HFF-Myc (cell line): ENCODE results near the gene APOC1.

Experiments
- DNase-seq: peaks from one replicate; pipeline ENCODE4 v3.0.0-alpha.2; 2011; ENCODE audit warnings: low read depth; ENCODE audit errors: extremely low read depth
- H3K4me3 ChIP-seq: replicated peaks from 2 replicates; pipeline ENCODE4 v1.5.1; 2011; ENCODE audit warnings: low read depth, mild to moderate bottlenecking, control low read depth, low read length
- TF ChIP-seq, protein P1 (sequence below): IDR thresholded peaks from 2 replicates; pipeline ENCODE4 v1.5.1; 2012; ENCODE audit warnings: mild to moderate bottlenecking, low read depth, low read length, control low read depth; ENCODE audit errors: missing control alignments

Gene APOC1

DNA sequence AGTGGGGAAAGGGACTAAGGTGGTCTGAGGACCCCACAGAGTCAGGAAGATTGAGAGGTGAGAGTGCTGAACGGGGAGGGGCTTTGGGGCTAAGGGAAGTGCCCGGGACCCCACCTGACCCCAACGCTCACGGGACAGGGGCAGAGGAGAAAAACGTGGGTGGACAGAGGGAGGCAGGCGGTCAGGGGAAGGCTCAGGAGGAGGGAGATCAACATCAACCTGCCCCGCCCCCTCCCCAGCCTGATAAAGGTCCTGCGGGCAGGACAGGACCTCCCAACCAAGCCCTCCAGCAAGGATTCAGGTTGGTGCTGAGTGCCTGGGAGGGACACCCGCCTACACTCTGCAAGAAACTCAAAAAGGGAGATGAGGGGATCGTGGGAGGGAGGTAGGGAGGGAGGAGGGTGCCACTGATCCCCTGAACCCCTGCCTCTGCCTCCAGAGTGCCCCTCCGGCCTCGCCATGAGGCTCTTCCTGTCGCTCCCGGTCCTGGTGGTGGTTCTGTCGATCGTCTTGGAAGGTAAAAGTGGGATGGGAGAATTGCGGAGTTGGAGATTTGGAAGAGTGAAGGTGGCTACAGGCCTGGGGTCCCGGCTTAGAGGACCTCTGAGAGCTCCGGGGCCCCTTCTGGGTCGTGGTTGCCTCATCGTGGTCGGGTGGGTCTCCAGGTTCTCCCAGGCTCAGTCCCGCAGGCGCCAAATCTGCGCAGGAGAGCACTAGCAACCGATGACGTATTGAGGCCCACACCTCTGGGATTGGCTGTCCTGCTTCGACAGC lies at the start of gene APOC1:
Gene APOC1 (plus strand): TSS at position 176 of the 774 bp plus-strand sequence. CDS start 284 bp downstream, at position 460.
- H3K4me3 ChIP-seq = peak within 1 kb of the TSS; percentile 50
- DNase-seq = peak; percentile 77

DNA sequence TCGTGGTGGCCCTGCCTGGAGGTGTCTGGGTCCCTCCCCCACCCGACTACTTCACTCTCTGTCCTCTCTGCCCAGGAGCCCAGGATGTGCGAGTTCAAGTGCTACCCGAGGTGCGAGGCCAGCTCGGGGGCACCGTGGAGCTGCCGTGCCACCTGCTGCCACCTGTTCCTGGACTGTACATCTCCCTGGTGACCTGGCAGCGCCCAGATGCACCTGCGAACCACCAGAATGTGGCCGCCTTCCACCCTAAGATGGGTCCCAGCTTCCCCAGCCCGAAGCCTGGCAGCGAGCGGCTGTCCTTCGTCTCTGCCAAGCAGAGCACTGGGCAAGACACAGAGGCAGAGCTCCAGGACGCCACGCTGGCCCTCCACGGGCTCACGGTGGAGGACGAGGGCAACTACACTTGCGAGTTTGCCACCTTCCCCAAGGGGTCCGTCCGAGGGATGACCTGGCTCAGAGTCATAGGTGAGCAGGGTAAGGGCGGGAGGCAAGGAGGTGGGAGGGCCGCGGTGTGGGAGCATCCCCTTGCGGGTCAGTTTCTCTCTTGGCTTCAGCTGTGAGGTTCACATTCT lies 49.1 kb upstream of the APOC1 start:
- no peak for DNase-seq
- H3K4me3 ChIP-seq = no peak overlapping the region
- TF ChIP-seq, protein P1, sequence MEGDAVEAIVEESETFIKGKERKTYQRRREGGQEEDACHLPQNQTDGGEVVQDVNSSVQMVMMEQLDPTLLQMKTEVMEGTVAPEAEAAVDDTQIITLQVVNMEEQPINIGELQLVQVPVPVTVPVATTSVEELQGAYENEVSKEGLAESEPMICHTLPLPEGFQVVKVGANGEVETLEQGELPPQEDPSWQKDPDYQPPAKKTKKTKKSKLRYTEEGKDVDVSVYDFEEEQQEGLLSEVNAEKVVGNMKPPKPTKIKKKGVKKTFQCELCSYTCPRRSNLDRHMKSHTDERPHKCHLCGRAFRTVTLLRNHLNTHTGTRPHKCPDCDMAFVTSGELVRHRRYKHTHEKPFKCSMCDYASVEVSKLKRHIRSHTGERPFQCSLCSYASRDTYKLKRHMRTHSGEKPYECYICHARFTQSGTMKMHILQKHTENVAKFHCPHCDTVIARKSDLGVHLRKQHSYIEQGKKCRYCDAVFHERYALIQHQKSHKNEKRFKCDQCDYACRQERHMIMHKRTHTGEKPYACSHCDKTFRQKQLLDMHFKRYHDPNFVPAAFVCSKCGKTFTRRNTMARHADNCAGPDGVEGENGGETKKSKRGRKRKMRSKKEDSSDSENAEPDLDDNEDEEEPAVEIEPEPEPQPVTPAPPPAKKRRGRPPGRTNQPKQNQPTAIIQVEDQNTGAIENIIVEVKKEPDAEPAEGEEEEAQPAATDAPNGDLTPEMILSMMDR = no peak

DNA sequence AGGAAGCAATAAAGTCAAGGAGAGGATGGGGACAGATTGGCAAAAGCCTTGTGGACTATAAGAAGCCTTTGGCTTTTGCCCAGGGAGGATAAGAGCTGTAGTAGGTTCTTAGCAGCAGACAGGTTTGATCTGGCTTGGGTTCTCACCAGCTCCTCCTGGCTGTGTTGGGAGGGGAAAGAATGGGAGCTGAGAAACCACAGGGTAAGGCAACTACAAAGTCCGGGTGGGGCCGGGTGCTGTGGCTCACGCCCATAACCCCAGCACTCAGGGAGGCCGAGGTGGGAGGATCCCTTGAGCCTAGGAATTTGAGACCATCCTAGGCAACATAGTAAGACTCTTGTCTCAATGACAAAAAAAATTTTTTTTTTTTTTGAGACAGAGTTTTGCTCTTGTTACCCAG lies 47.7 kb upstream of the APOC1 start:
- DNase-seq = no peak
- no peak overlapping the region for H3K4me3 ChIP-seq
- TF ChIP-seq, protein P1 = no peak

DNA sequence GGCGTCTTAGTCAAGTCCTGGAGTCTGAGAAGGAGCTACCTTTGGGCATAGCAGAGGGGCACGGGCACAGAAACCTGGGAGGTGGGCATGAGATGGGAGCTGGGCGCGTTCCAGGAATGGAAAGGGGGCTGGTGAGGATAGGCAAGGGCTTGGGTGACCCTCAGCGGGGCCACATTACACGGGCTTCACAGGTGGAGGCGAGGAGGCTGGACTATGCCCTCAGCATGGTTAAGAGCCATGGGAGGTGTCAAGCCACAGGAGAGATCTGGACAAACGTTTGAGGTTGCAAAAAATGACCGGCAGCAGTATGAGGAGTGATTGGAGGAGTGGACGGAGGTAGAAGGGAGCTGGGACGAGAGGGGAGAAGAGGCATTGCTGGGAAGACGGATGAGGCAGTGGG lies 46.8 kb upstream of the APOC1 start:
- H3K4me3 ChIP-seq = no peak overlapping the region
- TF ChIP-seq, protein P1 = no peak
- DNase-seq = no peak

DNA sequence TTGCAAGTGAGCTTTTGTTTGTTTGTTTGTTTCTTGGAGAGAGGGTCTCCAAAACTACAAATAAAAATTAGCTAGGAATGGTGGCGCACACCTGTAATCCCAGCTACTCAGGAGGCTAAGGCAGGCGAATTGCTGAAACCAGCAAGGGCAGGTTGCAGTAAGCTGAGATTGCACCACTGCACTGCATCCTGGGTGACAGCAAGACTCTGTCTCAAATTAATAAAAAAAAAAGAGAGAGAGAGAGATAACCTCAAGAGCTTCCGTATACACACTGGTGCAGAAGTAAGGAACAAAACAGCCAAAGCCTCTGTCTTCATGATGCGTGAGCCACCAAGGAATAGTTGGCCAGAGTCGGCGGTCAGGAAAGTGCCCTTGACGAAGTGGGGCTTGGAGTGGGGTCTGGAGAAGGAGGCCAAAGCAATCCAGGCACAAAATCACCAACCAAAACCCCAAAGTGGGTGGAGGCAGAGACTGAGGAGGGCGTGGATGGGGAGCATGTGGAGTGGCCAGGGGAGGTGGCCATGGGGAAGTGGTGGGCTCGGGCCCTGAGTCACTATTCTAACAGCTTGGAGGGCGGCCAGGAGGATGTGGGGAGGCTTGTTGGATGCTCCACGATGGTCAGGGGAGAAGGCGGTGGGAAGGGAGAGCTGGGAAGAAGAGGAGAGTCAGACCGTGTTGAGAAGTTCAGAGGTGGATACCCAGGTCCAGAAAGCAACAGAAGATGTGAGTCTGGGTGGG lies 44.5 kb upstream of the APOC1 start:
- no peak overlapping the region for H3K4me3 ChIP-seq
- DNase-seq = no peak

DNA sequence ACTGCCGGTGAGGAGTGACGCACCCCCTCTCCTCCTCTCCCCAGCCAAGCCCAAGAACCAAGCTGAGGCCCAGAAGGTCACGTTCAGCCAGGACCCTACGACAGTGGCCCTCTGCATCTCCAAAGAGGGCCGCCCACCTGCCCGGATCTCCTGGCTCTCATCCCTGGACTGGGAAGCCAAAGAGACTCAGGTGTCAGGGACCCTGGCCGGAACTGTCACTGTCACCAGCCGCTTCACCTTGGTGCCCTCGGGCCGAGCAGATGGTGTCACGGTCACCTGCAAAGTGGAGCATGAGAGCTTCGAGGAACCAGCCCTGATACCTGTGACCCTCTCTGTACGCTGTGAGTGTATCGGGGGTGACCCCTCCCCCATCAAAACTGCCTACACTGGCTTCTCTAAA lies 42.6 kb upstream of the APOC1 start:
- no peak for DNase-seq
- no peak overlapping the region for H3K4me3 ChIP-seq
- TF ChIP-seq, protein P1 = no peak

More for the DNA sequence above, 44.5 kb upstream of the APOC1 start:
- TF ChIP-seq, protein P1 = no peak

DNA sequence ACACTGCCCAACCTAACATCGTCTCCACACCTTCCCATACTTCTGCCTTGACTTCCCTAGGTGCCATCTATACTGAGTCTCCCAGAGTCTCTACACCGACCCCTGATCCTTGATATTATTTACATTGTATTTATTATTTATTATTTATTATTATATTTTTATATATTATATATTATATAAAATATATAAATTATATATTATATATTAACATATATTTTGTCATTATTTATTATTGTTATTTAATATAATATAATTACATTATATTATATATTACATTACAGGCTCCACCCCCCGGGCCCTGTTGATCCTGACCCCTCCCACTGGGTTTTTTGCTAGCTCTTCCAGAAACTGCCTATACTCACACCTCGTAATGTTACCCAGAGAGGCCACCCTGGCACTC lies 41.7 kb upstream of the APOC1 start:
- TF ChIP-seq, protein P1 = no peak
- no peak for DNase-seq
- no peak overlapping the region for H3K4me3 ChIP-seq
